Measurements from ENCODE around the gene C5orf46.

DNA sequence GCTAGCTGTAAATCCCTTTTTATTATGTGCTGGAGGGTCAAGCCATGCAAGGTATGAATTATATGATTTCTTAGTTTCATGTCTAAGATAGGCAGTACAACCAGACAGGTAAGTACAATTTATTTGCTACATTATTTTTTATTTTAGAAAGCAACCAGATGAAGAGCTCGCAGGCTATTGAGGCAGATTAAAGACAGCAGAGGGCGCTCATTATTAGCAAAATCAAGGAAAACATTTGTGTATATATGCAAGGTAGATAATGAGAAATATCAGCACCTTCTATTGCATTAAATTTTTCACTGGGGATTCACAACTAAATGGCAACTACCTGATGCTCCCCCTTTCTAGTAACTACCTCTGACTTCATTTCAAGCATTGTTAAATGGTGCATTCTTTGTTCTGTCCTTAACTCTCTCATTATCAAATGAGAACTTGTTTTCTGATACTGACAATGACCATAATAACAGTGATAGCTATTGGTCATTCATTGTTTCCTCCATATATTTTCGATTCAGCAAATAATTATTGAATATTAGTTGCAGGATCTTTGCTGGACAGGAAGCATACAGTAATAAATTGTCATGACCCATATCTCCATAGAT lies 19.2 kb downstream of the C5orf46 start:
- TF ChIP-seq, protein P1, sequence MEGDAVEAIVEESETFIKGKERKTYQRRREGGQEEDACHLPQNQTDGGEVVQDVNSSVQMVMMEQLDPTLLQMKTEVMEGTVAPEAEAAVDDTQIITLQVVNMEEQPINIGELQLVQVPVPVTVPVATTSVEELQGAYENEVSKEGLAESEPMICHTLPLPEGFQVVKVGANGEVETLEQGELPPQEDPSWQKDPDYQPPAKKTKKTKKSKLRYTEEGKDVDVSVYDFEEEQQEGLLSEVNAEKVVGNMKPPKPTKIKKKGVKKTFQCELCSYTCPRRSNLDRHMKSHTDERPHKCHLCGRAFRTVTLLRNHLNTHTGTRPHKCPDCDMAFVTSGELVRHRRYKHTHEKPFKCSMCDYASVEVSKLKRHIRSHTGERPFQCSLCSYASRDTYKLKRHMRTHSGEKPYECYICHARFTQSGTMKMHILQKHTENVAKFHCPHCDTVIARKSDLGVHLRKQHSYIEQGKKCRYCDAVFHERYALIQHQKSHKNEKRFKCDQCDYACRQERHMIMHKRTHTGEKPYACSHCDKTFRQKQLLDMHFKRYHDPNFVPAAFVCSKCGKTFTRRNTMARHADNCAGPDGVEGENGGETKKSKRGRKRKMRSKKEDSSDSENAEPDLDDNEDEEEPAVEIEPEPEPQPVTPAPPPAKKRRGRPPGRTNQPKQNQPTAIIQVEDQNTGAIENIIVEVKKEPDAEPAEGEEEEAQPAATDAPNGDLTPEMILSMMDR (IDR thresholded peaks at IDR 0.05): peak; percentile 21 to 37
- no peak for TF ChIP-seq EP300 (IDR thresholded peaks at IDR 0.05)

Data from suprapubic skin (tissue), 3 donors.